ENCODE results near the gene CD74.
A peak's percentile ranks its signal among the peaks of the same experiment; 100 is the strongest.
"Not testable (repeated sequence)": the region's sequence is repeated elsewhere in the genome, so short reads cannot be mapped to it uniquely, and the experiment has no call there.

Gene CD74

GRCh38 chr5:150441813-150442698, 29.3 kb upstream of the CD74 start:
- DNase-seq (ENCODE audit: low read depth in 3 of 3), result no peak

GRCh38 chr5:150440948-150441812, 28.5 kb upstream of the CD74 start:
- no peak for DNase-seq (ENCODE audit: low read depth in 3 of 3)

GRCh38 chr5:150438873-150439546, 26.3 kb upstream of the CD74 start:
- DNase-seq (ENCODE audit: low read depth in 3 of 3), result no peak

- peak; percentile 83 to 92 (median 87) for DNase-seq (ENCODE audit: low read depth in 3 of 3)
Observed at GRCh38 chr5:150436141-150436680, 23.5 kb upstream of the CD74 start.

- DNase-seq (ENCODE audit: low read depth in 3 of 3), result no peak
Observed at GRCh38 chr5:150434464-150434863, 21.8 kb upstream of the CD74 start.

- no peak for DNase-seq (ENCODE audit: low read depth in 3 of 3)
Observed at GRCh38 chr5:150431574-150431973, 18.9 kb upstream of the CD74 start.

GRCh38 chr5:150431048-150431447, 18.3 kb upstream of the CD74 start:
- no peak for DNase-seq (ENCODE audit: low read depth in 3 of 3)

GRCh38 chr5:150429410-150429873, 16.7 kb upstream of the CD74 start:
- no peak for DNase-seq (ENCODE audit: low read depth in 3 of 3)

- DNase-seq (ENCODE audit: low read depth in 3 of 3), result no peak
Observed at GRCh38 chr5:150428978-150429377, 16.3 kb upstream of the CD74 start.

- no peak for DNase-seq (ENCODE audit: low read depth in 3 of 3)
Observed at GRCh38 chr5:150428106-150428876, 15.6 kb upstream of the CD74 start.

GRCh38 chr5:150426165-150426564, 13.5 kb upstream of the CD74 start:
- not testable (repeated sequence) for DNase-seq (ENCODE audit: low read depth in 3 of 3)

- no peak for DNase-seq (ENCODE audit: low read depth in 3 of 3)
Observed at GRCh38 chr5:150422758-150423157, 10.0 kb upstream of the CD74 start.

- no peak for DNase-seq (ENCODE audit: low read depth in 3 of 3)
Observed at GRCh38 chr5:150422075-150422474, 9.4 kb upstream of the CD74 start.

GRCh38 chr5:150419630-150420270, 7.0 kb upstream of the CD74 start:
- no peak for DNase-seq (ENCODE audit: low read depth in 3 of 3)

- DNase-seq (ENCODE audit: low read depth in 3 of 3), result not testable (repeated sequence)
Observed at GRCh38 chr5:150413902-150414790, 1.4 kb upstream of the CD74 start.

GRCh38 chr5:150413176-150413901, 629 bp upstream of the CD74 start:
- no peak for DNase-seq (ENCODE audit: low read depth in 3 of 3)

- peak; percentile 20 to 64 (median 45) for DNase-seq (ENCODE audit: low read depth in 3 of 3)
Observed at GRCh38 chr5:150411245-150411979, 1.3 kb downstream of the CD74 start.

Measured in stimulated activated CD4-positive, alpha-beta T cell treated with anti-CD3 and anti-CD28 coated beads, TNF-alpha, amount 100 ng/mL, for 48 hours (primary cell).